Measurements from ENCODE around the gene DMRTC1B. TPM values are rescaled to one million over a fixed set of nuclear protein-coding genes. Genes with fewer than 3 reads are reported as not detected.
"Not testable (repeated sequence)": the region's sequence is repeated elsewhere in the genome, so short reads cannot be mapped to it uniquely, and the experiment has no call there.

The DMRTC1B gene
- total RNA-seq: 1.1 TPM

- not testable (repeated sequence) for DNase-seq (ENCODE audit: low spot score)
Observed at GRCh38 chrX:72776653-72777466, at the start of gene DMRTC1B. DMRTC1B (plus strand) TSS chrX:72776890; CDS start chrX:72845136, 68,246 bp downstream.

- no peak for DNase-seq (ENCODE audit: low spot score)
Observed at GRCh38 chrX:72727846-72728245, 48.8 kb upstream of the DMRTC1B start.

- not testable (repeated sequence) for DNase-seq (ENCODE audit: low spot score)
Observed at GRCh38 chrX:72733636-72734035, 43.1 kb upstream of the DMRTC1B start.

- DNase-seq (ENCODE audit: low spot score): no peak
Observed at GRCh38 chrX:72735561-72735960, 41.1 kb upstream of the DMRTC1B start.

- not testable (repeated sequence) for DNase-seq (ENCODE audit: low spot score)
Observed at GRCh38 chrX:72745546-72745945, 31.1 kb upstream of the DMRTC1B start.

DNA sequence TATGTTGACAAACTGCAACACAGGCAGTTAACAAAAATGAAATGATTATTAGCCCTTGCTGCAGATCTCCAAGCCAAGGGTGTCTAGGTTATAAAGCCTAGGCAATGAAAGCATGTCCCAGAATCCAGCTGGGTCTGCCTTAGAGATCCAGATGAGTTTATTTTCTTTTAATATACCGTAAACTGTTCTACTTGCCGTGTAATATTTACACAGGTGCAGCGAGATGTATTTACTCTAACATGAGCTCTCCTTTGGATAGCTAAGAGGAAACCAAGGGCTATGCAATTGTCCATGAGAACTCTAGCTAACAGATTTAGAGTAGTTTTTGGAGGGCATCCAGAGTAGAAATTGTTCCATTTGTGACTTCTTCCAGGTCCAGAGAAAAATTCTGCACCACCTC lies 28.1 kb upstream of the DMRTC1B start:
- not testable (repeated sequence) for DNase-seq (ENCODE audit: low spot score)

DNA sequence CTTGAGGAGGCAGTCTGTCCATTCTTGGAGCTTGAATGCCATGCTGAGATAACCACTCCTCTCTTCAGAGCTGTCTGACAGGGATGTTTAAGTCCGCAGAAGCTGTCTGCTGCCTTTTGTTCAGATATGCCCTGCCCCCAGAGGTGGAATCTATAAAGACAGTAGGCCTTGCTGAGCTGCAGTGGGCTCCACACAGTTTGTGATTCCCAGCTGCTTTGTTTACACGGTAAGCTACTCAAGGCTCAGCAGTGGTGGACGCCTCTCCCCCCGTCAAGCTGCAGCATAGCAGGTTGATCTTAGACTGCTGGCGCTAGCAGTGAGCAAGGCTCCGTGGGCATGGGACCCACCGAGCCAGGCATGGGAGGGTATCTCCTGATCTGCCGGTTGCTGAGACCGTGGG lies 16.2 kb upstream of the DMRTC1B start:
- DNase-seq (ENCODE audit: low spot score): not testable (repeated sequence)

- not testable (repeated sequence) for DNase-seq (ENCODE audit: low spot score)
Observed at GRCh38 chrX:72777467-72777790, 739 bp downstream of the DMRTC1B start.

DNA sequence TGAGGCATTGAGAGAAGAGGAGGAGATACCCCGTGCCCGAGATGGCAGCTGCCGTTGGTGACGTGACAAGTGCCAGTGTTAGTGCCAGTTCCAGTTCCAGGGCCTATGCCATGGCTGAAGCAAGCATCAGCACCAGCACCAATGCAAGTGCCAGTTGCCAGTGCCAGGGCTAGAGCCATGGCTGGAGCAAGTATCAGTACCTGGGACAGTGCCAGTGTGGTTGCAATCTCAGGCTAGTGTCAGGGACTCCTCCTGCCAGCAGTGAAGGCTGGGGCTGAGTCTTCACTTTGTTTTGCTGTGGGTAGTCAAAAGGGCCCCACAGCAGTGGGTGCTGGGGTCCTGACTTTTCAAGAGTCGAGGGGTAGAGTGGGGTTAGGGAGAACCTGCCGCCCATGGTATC lies 1.5 kb downstream of the DMRTC1B start:
- not testable (repeated sequence) for DNase-seq (ENCODE audit: low spot score)

DNA sequence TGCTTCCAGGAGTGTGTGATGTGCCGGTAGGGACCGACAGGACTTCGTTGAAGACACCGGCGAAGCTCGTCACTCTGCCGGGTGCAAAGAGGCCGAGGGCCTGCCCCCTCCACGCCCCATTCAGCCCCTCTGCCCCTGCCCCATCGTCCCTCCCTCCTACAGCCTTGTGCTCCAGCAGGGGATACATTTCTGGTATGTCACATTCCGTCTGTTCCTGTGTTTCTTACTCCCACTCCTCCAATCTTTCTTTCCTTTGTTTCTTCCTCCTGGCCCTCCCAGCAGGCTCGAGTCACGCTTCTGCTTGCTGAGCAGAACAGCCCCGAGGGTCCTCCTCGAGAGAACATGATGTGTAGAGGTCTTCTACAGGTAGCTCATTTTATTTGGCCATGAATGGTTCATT lies 5.9 kb downstream of the DMRTC1B start, which contains the start of gene FAM236B:
Gene FAM236B, minus strand, starts transcription at position 101 of the 400 bp plus-strand sequence. Its CDS starts 100 bp downstream, at position 1.
- DNase-seq (ENCODE audit: low spot score): not testable (repeated sequence)

GRCh38 chrX:72783365-72783936 lies 6.8 kb downstream of the DMRTC1B start:
- not testable (repeated sequence) for DNase-seq (ENCODE audit: low spot score)

DNA sequence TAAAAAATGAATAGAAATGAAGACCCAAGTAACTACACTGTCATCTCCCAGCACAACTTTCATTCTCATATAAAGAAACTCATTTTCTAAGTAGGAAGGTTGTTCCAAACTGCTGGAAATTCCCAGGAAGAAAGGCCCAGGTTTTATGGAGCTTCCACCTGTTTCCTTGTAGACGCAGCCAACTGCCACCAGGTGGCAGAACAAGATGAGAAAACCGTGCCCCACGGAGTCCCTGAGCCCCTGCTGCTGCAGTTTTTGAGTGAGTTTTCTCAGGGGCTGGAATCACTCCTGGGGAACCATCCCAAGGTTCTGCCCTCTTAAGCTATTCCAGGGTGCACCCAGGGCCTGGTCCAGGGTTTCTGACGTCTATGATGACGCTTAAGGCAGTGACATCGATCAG lies 7.3 kb downstream of the DMRTC1B start:
- DNase-seq (ENCODE audit: low spot score): not testable (repeated sequence)

DNA sequence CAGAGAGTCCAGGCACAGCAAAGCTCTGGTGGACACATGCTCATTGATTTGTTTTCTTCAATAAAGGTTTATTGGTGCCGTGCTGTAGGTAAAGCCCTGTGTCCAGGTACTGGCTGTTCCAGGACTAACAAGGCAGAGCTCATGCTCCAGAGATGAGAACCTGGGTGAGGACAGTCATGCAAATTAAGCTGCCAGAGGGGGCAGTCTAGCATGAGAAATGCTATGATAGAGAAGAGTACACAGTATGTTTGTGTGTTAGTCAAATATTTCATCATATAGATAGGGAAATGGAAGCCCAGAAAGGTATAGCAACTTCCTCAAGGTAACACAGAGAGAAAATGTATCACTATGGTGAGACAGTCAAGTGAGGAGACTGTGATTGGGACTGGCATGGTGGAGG lies 11.5 kb downstream of the DMRTC1B start:
- not testable (repeated sequence) for DNase-seq (ENCODE audit: low spot score)

- not testable (repeated sequence) for DNase-seq (ENCODE audit: low spot score)
Observed at GRCh38 chrX:72790390-72790789, 13.7 kb downstream of the DMRTC1B start.

GRCh38 chrX:72808110-72808509 lies 31.4 kb downstream of the DMRTC1B start, which contains the start of gene FAM236D:
FAM236D (minus strand) TSS chrX:72808210; CDS start chrX:72808110, 100 bp downstream.
- DNase-seq (ENCODE audit: low spot score): not testable (repeated sequence)

DNA sequence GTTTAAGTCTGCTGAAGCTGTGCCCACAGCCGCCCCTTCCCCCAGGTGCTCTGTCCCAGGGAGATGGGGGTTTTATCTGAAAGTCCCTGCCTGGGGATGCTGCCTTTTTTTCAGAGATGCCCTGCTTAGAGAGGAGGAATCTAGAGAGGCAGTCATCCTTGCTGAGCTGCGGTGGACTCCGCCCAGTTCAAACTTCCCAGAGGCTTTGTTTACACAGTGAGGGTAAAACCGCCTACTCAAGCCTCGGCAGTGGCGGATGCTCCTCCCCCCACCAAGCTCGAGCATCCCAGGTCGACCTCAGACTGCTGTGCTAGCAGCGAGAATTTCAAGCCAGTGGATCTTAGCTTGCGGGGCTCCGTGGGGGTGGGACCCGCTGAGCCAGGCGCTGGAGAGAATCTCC lies 54.0 kb downstream of the DMRTC1B start:
- not testable (repeated sequence) for DNase-seq (ENCODE audit: low spot score)

DNA sequence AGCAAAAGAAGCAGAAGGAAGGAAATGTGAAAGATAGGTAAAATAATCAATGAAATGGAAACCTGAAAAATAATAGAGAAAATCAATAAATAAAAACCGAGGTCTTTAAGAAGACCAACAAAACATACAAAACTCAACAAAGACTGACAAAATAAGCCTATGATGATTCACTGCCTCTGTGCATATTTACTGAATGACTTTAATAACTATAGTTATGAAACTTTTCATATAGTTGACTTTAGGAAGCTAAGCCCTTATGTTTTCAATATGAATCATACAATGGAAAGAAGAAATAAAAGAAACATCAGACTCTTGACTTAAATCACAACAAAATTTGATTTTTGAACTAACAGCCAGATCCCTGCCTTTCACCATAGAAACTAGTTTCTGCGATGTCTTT lies 60.8 kb downstream of the DMRTC1B start:
- not testable (repeated sequence) for DNase-seq (ENCODE audit: low spot score)

DNA sequence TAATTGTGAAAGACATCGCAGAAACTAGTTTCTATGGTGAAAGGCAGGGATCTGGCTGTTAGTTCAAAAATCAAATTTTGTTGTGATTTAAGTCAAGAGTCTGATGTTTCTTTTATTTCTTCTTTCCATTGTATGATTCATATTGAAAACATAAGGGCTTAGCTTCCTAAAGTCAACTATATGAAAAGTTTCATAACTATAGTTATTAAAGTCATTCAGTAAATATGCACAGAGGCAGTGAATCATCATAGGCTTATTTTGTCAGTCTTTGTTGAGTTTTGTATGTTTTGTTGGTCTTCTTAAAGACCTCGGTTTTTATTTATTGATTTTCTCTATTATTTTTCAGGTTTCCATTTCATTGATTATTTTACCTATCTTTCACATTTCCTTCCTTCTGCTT lies 106.2 kb downstream of the DMRTC1B start:
- DNase-seq (ENCODE audit: low spot score): not testable (repeated sequence)

DNA sequence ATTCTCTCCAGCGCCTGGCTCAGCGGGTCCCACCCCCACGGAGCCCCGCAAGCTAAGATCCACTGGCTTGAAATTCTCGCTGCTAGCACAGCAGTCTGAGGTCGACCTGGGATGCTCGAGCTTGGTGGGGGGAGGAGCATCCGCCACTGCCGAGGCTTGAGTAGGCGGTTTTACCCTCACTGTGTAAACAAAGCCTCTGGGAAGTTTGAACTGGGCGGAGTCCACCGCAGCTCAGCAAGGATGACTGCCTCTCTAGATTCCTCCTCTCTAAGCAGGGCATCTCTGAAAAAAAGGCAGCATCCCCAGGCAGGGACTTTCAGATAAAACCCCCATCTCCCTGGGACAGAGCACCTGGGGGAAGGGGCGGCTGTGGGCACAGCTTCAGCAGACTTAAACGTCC lies 113.0 kb downstream of the DMRTC1B start:
- not testable (repeated sequence) for DNase-seq (ENCODE audit: low spot score)

Measured in ureter (tissue), 1 donor.